Sigmoid colon (tissue), 7 donors: Measurements from ENCODE around the gene ARMC2. TPM values are rescaled to one million over a fixed set of nuclear protein-coding genes. Genes with fewer than 3 reads are reported as not detected.

Experiments
- DNase-seq: peaks from one replicate; pipeline ENCODE4 v3.0.0-alpha.2; 2019
- H3K27ac ChIP-seq, 4 donors: fragments of 200-600 bp; sonication (generic); one replicate each; pipeline ENCODE4 v1.5.1; 2016 to 2019; ENCODE audit warnings: mild to moderate bottlenecking in 1 of 4
- H3K27me3 ChIP-seq, 3 donors: fragments of 200-600 bp; sonication (generic); one replicate each; pipeline ENCODE4 v1.5.1; 2019; ENCODE audit warnings: mild to moderate bottlenecking in 1 of 3
- H3K36me3 ChIP-seq, 4 donors: fragments of 200-600 bp; sonication (generic); one replicate each; pipeline ENCODE4 v1.5.1; 2016 to 2019
- H3K4me1 ChIP-seq, 4 donors: fragments of 200-600 bp; sonication (generic); one replicate each; pipeline ENCODE4 v1.5.1; 2017 to 2019
- H3K4me3 ChIP-seq, 4 donors: fragments of 200-600 bp; sonication (generic); one replicate each; pipeline ENCODE4 v1.5.1; 2017 to 2019; ENCODE audit warnings: mild to moderate bottlenecking in 2 of 4, moderate library complexity in 1 of 4
- H3K9me3 ChIP-seq, 4 donors: fragments of 200-600 bp in 3 of 4; sonication (generic) in 3 of 4; one replicate each; pipeline versions ENCODE4 v1.5.1 to v1.6.1; 2013 to 2019
- CTCF ChIP-seq, 4 experiments: fragments of 450-650 bp in 3 of 4; fragments of 200-600 bp in 1 of 4; IDR thresholded peaks; one replicate each; pipeline ENCODE4 v1.5.1; 2016 to 2019; ENCODE audit warnings: antibody characterized with exemption in 4 of 4, mild to moderate bottlenecking in 3 of 4, moderate library complexity in 2 of 4
- EP300 ChIP-seq, 4 donors: sonication (generic); formaldehyde crosslinking; IDR thresholded peaks; one replicate each; pipeline ENCODE4 v1.6.1; 2017; ENCODE audit warnings: antibody characterized with exemption in 4 of 4
- POLR2A ChIP-seq, 2 donors: fragments of 450-650 bp; IDR thresholded peaks; one replicate each; pipeline ENCODE4 v1.6.1; 2016; ENCODE audit warnings: antibody characterized with exemption in 2 of 2, mild to moderate bottlenecking in 2 of 2, moderate library complexity in 2 of 2
- POLR2AphosphoS5 ChIP-seq, 4 donors: sonication (generic); formaldehyde crosslinking; IDR thresholded peaks; one replicate each; pipeline ENCODE4 v1.6.1; 2017; ENCODE audit warnings: antibody characterized with exemption in 4 of 4
- WGBS, 2 donors: extraction: QIAGEN DNeasy Blood & Tissue Kit; methylation state at CpG; one replicate each; pipeline ENCODE4 v1.1.7; 2013; 5-methylcytosine and 5-hydroxymethylcytosine counted together
- intact Hi-C: fragments of 100-400 bp; cut with DNase I; formaldehyde crosslinking; loops from one replicate; pipeline ENCODE4 v1.15.1; 2023
- polyA plus RNA-seq, 3 donors: library from polyadenylated mRNA; stranded (reverse); fragments of 200-250 nt; gene quantifications; one replicate each; pipeline ENCODE4 v1.2.3, GENCODE V29; 2013
- total RNA-seq, 4 donors: library from RNA; depleted of rRNA; stranded (reverse); fragments of >200 nt; gene quantifications; one replicate each; pipeline ENCODE4 v1.1.0, GENCODE V29; 2016
- donor health status: healthy with polysubstance abuse.
- donor health status: Bipolar disorder and iron deficiency.
- donor health status: healthy.

ARMC2 gene
- total and polyA plus RNA-seq, 7 donors: under 0.01 to 8.6 (median 2.5) TPM

- Histone ChIP-seq H3K27me3 (no peaks in the 10 kb centered on the region), H3K27ac (no peak overlapping the region), H3K36me3 (peaks cover 0 to 32% (median 11%) of the 10 kb centered on the region in 4 donors), H3K4me3 (no peak overlapping the region), H3K9me3 (peaks cover 0 to 3% (median 0%) of the 10 kb centered on the region in 4 donors), H3K4me1 (peaks cover 0 to 2% (median under 1%) of the 10 kb centered on the region in 4 donors)
- 82 to 93% methylated on average over 1 of the region's 1 CpG for WGBS, 2 donors
- intact Hi-C loops: no loop called here
- TF ChIP-seq POLR2A (IDR thresholded peaks at IDR 0.05) (no peak), CTCF (IDR thresholded peaks at IDR 0.05) (no peak), POLR2AphosphoS5 (IDR thresholded peaks at IDR 0.05) (no peak), EP300 (IDR thresholded peaks at IDR 0.05) (no peak)
- no peak for DNase-seq
Observed at GRCh38 chr6:108983151-108983550, 134.9 kb downstream of the ARMC2 start.

GRCh38 chr6:108985301-108985700, 137.1 kb downstream of the ARMC2 start:
- Histone ChIP-seq H3K36me3 (peaks cover 12 to 52% (median 29%) of the 10 kb centered on the region in 4 donors), H3K27ac (no peak overlapping the region), H3K4me3 (no peak overlapping the region), H3K4me1 (peaks cover 0 to 11% (median 9%) of the 10 kb centered on the region in 4 donors), H3K27me3 (no peaks in the 10 kb centered on the region), H3K9me3 (peaks cover 0 to 3% (median 0%) of the 10 kb centered on the region in 4 donors)
- no peak for TF ChIP-seq CTCF (IDR thresholded peaks at IDR 0.05)
- no peak for TF ChIP-seq EP300 (IDR thresholded peaks at IDR 0.05)
- no peak for TF ChIP-seq POLR2AphosphoS5 (IDR thresholded peaks at IDR 0.05)
- TF ChIP-seq POLR2A (IDR thresholded peaks at IDR 0.05): no peak
- intact Hi-C loops: no loop called here
- no peak for DNase-seq

GRCh38 chr6:108987156-108987555, 138.9 kb downstream of the ARMC2 start:
- no peak overlapping the region for H3K27ac ChIP-seq
- no peak for DNase-seq
- no peaks in the 10 kb centered on the region for H3K27me3 ChIP-seq
- H3K4me1 ChIP-seq: peaks cover 0 to 11% (median 9%) of the 10 kb centered on the region in 4 donors
- H3K4me3 ChIP-seq: no peak overlapping the region
- peaks cover 15 to 71% (median 41%) of the 10 kb centered on the region in 4 donors for H3K36me3 ChIP-seq
- H3K9me3 ChIP-seq: no peaks in the 10 kb centered on the region
- TF ChIP-seq POLR2A (IDR thresholded peaks at IDR 0.05) (no peak), POLR2AphosphoS5 (IDR thresholded peaks at IDR 0.05) (no peak), EP300 (IDR thresholded peaks at IDR 0.05) (no peak), CTCF (IDR thresholded peaks at IDR 0.05) (no peak)
- intact Hi-C loops: no loop called here

- Histone ChIP-seq H3K36me3 (peaks cover 22 to 82% (median 50%) of the 10 kb centered on the region in 4 donors), H3K4me3 (no peak overlapping the region), H3K27ac (no peak overlapping the region), H3K4me1 (peaks cover 0 to 11% (median 9%) of the 10 kb centered on the region in 4 donors), H3K27me3 (no peaks in the 10 kb centered on the region), H3K9me3 (no peaks in the 10 kb centered on the region)
- WGBS, 2 donors: 59 to 78% methylated on average over 3 of the region's 3 CpGs
- TF ChIP-seq EP300 (IDR thresholded peaks at IDR 0.05) (no peak), CTCF (IDR thresholded peaks at IDR 0.05) (no peak), POLR2AphosphoS5 (IDR thresholded peaks at IDR 0.05) (no peak), POLR2A (IDR thresholded peaks at IDR 0.05) (no peak)
- intact Hi-C loops: no loop called here
- no peak for DNase-seq
Observed at GRCh38 chr6:108988296-108988695, 140.1 kb downstream of the ARMC2 start.

- peaks cover 22 to 87% (median 54%) of the 10 kb centered on the region in 4 donors for H3K36me3 ChIP-seq
- TF ChIP-seq POLR2AphosphoS5 (IDR thresholded peaks at IDR 0.05) (no peak), EP300 (IDR thresholded peaks at IDR 0.05) (no peak), POLR2A (IDR thresholded peaks at IDR 0.05) (no peak), CTCF (IDR thresholded peaks at IDR 0.05) (no peak)
- no peak overlapping the region for H3K4me3 ChIP-seq
- H3K27ac ChIP-seq: no peak overlapping the region
- peaks cover 0 to 11% (median 9%) of the 10 kb centered on the region in 4 donors for H3K4me1 ChIP-seq
- no peaks in the 10 kb centered on the region for H3K9me3 ChIP-seq
- intact Hi-C loops: no loop called here
- H3K27me3 ChIP-seq: no peaks in the 10 kb centered on the region
- no peak for DNase-seq
- WGBS, 2 donors: 95% methylated on average over 5 of the region's 5 CpGs
Observed at GRCh38 chr6:108988765-108989164, 140.5 kb downstream of the ARMC2 start.
